Stimulated activated CD4-positive, alpha-beta T cell treated with anti-CD3 and anti-CD28 coated beads, TNF-alpha, amount 100 ng/mL, for 4 hours (primary cell): ENCODE results near the gene NBPF12.
"Not testable (repeated sequence)": the region's sequence is repeated elsewhere in the genome, so short reads cannot be mapped to it uniquely, and the experiment has no call there.

Experiments
- DNase-seq, 3 experiments: peaks; one replicate each; pipeline ENCODE4 v3.0.0-alpha.2; 2020; ENCODE audit warnings: low read depth in 3 of 3

Gene NBPF12, protein sequence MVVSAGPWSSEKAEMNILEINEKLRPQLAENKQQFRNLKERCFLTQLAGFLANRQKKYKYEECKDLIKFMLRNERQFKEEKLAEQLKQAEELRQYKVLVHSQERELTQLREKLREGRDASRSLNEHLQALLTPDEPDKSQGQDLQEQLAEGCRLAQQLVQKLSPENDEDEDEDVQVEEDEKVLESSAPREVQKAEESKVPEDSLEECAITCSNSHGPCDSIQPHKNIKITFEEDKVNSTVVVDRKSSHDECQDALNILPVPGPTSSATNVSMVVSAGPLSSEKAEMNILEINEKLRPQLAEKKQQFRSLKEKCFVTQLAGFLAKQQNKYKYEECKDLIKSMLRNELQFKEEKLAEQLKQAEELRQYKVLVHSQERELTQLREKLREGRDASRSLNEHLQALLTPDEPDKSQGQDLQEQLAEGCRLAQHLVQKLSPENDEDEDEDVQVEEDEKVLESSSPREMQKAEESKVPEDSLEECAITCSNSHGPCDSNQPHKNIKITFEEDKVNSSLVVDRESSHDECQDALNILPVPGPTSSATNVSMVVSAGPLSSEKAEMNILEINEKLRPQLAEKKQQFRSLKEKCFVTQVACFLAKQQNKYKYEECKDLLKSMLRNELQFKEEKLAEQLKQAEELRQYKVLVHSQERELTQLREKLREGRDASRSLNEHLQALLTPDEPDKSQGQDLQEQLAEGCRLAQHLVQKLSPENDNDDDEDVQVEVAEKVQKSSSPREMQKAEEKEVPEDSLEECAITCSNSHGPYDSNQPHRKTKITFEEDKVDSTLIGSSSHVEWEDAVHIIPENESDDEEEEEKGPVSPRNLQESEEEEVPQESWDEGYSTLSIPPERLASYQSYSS (N-terminal part only)

DNA sequence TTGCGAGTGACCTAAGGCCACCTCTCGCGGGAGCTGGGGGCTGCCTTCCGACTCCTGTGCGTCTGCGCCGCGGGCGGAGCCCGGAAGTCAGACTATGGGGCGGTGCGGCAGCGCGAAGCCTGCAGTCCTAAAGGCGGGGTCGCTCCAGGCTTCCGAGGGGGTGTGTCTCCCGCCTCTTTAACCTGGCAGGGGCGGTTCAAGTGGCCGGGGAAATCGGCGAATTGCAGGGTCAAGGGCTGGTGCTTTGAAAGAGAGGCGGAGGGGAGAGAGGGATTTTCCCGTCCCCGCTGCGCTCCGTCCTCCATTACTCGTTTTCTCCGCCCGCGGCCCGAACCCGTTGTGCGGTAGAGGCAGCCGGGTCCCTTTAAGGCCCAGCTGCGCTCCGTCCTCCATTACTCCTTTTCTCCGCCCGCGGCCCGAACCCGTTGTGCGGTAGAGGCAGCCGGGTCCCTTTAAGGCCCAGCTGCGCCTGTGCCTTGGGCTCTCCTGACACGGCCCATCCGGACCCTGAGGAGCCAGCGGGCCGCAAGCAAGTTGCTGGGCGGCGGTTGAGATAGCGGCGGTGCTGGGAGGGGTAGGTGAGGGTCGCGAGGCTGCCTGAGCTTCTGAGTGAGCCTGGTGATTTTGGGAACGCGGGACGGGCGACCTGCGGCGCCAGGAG is at the start of gene NBPF12:
NBPF12 (plus strand) TSS at position 83 of the 661 bp plus-strand sequence. CDS start 21,820 bp downstream, outside the sequence.
- DNase-seq: peak; percentile 64 to 68 (median 65)

DNA sequence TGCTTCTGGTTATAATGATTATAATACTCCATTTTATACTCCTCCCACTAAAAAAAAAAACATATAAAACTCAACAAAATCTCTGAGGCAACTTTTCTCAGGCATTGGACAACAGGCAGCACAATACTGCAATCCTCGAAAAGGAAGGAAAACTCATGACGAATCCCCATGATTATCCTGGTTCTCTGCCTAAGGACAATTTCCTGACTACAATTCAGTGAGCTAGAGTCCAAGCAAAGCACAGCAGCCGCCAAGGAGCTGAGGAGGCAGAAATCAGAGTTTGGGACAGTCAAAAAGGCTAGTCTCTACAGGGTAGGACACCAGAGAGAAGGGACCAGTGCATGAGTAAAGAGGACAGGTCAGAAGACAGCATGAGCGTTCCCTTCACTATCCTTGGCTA is 46.8 kb upstream of the NBPF12 start:
- not testable (repeated sequence) for DNase-seq

DNA sequence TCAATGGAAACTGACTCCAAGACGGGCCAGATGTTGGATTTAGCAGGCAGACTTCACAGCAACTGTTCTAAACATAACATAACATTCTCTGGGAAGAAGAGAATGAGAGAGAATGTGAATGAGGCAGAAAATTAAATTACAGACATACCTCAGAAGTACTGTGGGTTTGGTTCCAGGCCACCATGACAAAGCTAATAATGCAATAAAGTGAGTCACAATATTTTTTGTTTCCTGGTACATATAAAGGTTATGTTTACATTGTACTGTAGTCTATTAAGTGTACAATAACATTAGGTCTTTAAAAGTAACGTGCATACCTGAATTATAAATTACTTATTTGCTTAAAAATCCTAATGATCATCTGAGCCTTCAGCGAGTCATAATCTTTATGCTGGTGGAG is 45.8 kb upstream of the NBPF12 start:
- not testable (repeated sequence) for DNase-seq

DNA sequence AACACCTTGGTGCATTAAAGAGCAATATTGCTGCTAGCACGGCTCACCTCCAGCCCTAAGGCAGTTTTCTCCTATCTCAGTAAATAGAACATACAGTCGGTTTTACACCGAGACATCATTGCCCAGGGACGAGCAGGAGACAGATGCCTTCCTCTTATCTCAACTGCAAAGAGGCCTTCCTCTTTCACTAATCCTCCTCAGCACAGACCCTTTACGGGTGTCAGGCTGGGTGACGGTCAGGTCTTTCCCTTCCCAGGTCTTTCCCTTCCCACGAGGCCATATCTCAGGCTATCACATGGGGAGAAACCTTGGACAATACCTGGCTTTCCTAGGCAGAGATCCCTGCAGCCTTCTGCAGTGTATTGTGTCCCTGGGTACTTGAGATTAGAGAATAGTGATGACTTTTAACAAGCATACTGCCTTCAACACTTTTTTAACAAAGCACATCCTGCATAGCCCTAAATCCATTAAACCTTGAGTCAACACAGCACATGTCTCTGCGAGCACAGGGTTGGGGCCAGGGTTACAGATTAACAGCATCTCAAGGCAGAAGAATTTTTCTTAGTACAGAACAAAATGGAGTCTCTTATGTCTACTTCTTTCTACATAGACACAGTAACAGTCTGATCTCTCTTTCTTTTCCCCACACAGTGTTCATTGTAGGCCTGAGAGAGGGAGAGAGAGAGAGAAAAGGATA is 30.4 kb upstream of the NBPF12 start:
- DNase-seq: not testable (repeated sequence)

DNA sequence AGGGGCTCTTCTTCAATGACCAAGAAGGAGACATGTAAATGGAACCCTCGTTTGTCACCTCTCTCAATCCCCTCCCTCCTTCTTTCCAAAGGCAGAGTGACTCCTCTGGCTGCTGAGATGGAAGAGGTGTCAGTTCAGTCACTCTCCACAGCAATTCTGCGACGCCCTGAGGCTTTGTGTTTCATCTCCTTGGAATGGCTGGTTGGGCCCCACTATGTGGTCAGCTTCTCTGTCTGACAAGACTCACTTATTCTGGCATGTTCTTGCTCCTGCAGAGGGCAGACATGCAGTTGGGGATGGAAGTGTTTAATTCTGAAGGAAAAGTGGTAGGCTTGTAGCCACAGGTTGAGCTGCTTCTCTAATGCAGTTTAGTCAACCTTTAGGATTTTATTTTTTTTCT is 25.1 kb upstream of the NBPF12 start:
- DNase-seq: not testable (repeated sequence)

DNA sequence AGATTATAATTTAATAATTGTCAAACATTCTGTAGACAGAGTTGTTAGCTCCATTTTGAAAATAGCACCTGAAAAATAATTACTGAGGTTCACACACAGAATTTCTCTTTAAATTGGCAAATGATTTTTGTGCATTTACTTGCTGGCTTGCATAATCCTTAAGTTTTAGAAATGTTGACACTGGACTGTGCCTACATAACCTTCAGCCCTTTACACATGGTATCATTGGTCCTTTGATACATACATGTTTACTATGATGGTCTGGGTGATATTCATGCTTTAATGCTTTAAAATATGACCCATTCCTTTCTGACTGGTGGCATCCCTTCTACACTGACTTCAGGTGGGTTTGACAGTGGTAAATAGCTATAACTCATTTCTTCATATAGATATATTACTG is 17.3 kb upstream of the NBPF12 start:
- DNase-seq: not testable (repeated sequence)

DNA sequence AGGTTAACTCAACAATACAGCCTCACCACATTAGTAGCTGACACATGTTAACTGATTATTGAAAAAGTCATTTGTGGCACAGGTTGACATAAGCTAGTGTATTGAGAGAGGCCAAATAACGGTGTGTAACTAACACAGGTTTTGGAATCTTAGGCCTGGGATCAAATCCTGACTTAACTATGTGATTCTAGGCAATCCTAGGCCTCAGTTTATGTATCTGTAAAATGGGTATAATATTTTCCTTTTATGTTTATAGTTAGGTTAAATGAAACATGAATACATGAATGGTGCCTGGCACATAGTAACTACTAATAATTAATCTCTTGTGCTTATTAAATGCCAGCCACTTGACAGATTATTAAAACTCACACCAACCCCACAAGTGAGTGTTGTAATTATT is 15.5 kb upstream of the NBPF12 start:
- DNase-seq: not testable (repeated sequence)

DNA sequence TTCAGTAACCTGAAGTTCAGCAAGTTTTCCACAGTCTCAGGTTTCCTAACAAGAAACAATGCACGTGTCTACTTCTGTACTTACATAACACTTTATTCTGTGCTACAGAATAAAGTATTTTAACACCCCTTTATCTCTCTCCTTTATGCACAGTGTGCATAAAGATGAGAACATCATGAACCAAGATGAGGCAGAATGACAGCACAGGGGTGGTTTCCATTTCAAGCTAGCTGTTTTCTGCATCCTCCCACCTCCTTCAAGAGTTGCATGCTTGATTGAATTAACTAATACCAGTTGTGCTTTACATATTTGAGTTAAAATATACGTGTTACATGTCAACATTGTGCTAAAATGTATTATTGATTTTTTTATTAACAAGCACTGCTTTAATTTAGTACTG is 14.0 kb upstream of the NBPF12 start:
- DNase-seq: not testable (repeated sequence)

DNA sequence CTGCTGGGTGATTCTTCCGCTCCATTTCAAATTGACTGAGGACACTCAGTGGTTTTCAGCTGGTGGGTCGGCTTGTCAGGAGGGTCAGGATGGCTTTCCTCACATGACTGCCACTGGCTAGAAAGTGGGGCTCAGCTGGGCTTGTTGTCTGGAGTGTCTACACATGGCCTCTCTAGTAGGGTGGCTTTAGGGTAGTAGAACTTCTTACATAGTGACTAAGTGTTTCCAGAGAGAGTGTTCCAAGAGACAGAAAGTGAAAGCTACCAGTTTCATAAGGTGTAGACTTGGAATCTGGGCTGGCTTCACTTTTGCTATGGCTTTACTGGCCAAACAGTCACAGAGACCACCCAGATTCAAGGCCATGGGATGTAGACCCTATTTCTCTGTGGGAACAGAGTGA is 11.7 kb upstream of the NBPF12 start:
- DNase-seq: not testable (repeated sequence)

DNA sequence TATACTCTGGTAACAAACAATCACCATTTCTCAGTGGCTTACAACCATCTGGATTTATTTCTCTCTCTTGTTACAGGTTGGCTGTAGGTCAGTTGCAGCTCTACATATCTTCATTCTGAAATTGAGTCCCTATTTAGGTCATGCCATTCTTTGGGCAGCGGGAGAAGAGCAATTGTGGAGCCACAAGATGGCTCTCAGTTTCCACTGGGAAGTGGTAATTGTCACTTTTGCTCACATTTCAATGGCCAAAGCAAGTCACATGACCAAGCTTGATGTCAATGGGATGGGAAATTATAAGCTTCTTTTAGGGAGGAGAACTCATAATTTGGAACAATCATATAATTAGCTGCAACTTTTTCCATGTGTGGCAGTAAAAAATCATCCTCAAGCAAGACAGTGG is 7.9 kb upstream of the NBPF12 start:
- DNase-seq: not testable (repeated sequence)

DNA sequence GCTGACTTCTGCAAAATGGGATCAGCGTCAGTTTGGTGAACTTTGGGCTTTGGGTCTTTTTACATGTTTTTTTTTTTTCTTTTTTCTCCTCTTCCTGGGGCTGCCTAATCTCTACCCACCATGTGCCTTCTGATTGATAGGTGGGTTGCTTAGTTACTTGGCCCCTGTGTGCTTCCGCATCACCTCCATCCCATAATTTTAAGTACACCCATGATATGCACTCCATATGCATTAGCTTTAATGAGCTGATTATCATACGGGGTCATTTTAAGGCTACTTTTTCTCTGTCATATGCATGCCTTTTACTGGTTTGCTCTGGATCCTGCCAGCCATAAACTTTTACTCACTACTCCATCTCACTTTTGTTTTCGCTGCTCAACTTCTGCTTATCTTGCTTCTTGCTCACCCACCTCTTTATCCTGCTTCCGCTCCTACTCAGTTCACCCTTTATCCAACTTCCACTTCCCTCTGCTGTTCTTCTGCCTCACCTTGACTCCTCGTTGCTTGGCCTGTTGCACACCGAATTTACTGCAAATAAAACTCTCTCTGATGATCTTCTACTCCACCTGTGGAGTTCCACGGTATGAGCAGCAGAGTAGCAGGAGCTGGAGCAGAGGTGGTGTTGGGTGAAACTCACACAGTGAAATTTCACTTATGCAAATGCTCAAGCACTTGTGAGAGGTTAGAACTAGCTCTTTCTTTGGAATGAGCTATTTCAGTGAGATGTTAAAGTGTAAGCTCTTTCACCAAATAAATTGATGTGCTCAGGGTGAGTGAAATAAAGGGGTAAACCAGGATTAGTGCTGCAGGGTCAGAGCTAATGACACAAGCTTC is 3.5 kb upstream of the NBPF12 start:
- not testable (repeated sequence) for DNase-seq

DNA sequence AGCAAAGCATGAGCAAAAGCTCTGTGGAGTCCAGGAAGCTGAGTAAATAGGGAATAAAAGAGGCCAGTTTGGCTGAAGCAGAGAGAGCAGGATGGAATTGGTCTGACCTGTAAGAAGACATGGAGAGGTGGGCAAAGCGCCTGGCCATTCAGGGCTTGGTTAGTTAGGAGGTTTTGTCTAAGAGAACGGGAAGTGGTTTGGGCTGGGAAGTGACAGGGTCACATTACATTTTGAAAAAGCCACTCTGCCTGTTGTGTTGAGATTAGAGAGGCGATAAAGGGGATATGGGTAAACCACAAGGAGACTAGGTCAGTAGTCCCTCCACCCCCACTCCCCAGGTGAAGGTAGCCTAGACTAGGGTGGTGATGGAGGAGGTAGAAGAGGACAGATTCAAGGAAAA is 662 bp upstream of the NBPF12 start:
- not testable (repeated sequence) for DNase-seq

DNA sequence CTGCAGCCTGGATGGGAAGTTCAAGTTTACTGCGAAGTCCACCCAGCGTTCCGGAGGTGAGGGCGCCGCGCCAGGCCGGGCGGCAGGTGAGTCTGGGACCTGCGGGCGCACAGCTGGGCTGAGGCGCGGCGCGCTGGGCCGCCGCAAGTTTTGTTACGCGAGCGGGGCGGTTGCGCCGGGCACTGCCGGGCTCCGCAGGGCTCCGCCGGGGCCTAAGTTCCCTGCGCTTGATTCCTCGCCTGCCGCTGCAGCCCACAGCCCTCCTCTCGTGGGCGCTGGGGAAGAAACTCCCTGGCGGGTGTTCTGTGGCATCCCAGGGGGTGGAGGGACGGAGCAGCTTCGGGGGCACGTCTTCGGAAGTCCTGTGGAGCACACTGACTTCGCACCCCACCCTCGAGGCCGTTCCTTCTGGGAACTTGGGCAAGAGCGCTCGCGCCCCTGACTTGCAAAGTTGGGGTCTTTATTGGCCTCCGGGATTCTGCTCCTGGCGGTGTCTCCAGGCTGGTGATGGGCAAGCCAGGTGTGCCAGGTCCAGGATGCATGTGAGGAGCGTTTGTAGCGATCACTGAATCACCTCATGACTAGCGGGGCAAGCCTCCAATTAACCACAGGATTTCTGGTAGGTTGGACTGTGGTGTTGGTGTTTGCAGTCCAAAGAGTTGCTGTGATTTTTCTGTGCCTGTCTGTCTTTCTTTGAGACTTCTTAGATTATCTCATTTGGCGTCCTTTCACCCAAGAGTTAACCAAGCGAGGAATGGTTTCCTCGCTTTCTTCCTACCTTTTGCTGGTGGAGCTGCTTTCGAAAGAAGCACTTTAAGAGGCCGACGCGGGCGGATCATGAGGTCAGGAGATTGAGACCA is 1.0 kb downstream of the NBPF12 start:
- peak in 1 of 3 experiments; percentile 3 for DNase-seq

DNA sequence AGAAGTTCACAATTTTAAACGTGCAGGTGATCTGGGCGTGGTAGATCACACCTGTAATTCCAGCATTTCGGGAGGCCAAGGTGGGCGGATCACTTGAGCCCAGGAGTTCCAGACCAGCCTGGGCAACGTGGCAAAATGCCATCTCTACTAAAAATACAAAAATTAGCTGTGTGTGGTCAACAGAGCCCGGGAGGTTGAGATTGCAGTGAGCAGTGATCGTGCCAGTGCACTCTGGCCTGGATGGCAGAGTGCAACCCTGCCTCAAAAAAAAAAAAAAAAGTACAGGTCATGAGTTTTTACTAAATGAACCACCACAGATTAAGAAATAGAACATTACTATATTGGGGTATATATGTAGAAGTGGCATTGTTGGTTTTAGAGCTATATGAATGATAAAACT is 2.2 kb downstream of the NBPF12 start:
- not testable (repeated sequence) for DNase-seq

DNA sequence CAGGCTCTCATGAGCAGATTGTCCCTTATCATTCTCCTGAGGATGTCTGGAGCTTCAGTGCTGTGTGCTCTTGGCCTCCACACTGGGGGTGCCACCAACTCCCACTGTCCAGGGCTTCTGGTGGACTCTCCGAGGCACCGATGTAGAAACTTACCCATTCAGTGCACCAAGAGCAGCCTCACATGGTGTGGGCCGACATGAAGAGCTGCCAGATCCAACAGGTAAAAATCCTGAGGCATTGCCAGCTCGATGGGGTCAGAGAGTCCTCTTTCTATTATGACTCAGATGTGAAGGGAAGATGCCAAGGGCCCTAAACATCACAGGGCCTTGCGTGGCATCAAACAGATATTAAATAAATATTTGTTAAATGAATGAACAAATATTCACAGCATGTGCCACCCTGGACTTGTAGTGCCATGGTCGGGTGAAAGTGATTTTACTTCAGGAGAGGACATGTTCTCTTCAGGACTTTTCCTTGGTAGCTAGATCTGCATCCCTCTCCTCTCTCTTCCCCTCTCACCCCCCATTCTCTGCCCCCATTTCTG is 5.3 kb downstream of the NBPF12 start:
- DNase-seq: not testable (repeated sequence)

DNA sequence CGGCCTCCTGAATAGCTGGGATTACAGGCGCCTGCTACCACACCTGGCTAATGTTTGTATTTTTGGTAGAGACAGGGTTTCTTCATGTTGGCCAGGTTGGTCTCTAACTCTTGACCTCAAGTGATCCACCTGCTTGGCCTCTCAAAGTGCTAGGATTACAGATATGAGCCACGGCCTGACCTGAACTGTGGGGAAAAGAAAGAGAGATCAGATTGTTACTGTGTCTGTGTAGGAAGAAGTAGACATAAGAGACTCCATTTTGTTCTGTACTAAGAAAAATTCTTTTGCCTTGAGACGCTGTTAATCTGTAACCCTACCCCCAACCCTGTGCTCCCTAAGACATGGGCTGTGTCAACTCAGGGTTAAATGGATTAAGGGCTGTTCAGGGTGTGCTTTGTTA is 10.0 kb downstream of the NBPF12 start:
- DNase-seq: not testable (repeated sequence)

DNA sequence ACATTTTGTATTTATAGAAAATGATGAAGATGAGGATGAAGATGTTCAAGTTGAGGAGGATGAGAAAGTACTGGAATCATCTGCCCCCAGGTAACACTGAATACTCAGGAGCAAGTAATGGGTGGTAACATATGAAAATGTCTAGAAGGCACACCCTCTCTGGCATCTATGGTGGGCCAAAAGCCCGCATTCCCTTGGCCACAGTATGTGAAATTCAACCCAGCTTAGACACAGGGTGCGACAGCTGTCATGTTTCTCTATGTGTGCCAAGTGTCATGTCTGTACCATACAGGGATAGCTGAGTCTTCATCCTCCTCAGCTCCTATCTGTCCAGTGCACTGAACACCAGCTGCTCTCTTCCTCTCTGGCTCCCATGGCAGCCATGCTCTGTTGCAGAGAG is 26.2 kb downstream of the NBPF12 start:
- not testable (repeated sequence) for DNase-seq

DNA sequence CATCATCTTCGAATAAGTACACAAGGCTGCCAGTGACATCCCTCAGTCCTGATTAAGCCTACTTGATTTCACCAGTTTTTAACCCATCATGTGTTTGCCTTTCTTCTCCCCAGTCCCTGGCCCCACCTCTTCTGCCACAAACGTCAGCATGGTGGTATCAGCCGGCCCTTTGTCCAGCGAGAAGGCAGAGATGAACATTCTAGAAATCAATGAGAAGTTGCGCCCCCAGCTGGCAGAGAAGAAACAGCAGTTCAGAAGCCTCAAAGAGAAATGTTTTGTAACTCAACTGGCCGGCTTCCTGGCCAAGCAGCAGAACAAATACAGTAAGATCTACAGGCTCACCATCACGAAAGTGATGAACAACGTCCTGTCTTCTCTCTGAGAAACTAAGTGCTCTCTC is 28.2 kb downstream of the NBPF12 start:
- DNase-seq: not testable (repeated sequence)

DNA sequence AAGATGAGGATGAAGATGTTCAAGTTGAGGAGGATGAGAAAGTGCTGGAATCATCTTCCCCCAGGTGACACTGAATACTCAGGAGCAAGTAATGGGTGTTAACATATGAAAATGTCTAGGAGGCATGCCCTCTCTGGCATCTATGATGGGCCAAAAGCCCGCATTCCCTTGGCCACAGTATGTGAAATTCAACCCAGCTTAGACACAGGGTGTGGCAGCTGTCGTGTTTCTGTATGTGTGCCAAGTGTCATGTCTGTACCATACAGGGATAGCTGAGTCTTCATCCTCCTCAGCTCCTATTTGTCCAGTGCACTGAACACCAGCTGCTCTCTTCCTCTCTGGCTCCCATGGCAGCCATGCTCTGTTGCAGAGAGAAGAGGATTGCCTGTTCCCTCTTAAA is 32.5 kb downstream of the NBPF12 start:
- not testable (repeated sequence) for DNase-seq
